GM18511 (cell line): ENCODE results near the gene HLA-DRB1.

Source experiments
- ATAC-seq: cut with Tn5 transposase; IDR thresholded peaks from one replicate; pipeline ENCODE4 v1.9.1; 2021; ENCODE audit warnings: mild to moderate bottlenecking, moderate library complexity; ENCODE audit not compliant: unreplicated experiment

The HLA-DRB1 gene

DNA sequence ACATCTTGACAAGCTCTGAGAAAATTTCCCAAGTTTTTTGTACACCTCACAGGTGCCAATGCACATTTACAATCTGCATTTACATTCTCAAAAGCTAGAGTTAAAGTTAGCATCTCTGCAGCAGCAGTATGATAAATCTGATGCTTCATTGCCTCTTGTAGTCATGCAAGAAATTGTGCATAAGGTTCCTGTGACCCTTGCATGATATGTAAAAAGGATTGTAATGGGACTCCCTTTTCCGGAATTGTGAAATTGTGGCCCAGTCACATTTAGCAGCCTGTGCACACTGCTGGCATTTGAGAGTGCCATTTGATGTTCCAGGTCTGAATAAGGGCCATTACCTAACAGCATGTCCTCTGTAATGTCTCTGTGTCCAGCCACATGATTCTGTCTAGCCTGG, 24.1 kb downstream of the HLA-DRB1 start:
- ATAC-seq: no peak

DNA sequence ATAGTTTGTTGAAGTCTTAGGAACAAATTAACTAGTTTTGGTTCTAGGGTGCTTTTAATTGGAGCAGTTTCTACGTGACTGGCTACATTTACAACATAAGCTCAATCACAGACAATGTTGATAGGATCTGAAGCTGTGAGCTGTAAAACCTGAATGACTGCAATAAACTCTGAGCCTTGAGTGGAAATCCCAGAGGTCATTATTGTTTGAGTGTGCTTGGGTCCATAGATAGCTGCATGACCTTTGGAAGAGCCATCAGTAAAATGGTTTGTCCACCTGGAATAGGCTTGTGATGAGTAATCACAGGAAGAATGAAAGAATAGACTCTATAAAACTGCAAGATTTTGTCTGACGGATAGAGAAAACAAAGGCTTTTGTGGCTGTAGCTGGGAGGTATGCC, 26.7 kb downstream of the HLA-DRB1 start:
- no peak for ATAC-seq

DNA sequence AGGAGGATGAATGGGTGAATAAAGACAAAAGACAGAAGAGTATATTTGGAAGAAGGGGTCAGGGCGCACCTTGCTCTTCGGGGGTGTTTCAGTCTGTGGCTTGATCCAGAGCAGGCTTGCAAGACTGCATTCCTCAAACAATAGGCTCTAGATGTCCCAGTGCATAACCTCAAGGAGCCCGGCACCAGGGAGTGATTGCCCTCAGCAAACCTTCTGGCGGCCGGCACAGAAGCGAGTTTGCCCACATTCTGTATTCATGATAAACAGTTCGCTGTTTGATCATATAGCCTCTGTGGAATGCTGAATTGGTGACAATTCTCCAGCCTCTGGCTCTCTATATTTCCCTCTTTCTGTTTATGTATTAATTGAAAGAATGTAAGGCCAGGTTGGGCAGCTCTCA, 29.9 kb downstream of the HLA-DRB1 start:
- ATAC-seq: no peak

GRCh38 chr6:32558426-32559057, 31.1 kb downstream of the HLA-DRB1 start:
- ATAC-seq: no peak

- no peak for ATAC-seq
These were observed 35.3 kb downstream of the HLA-DRB1 start for GRCh38 chr6:32554116-32554965.

GRCh38 chr6:32553037-32553742, 36.5 kb downstream of the HLA-DRB1 start:
- ATAC-seq: no peak

DNA sequence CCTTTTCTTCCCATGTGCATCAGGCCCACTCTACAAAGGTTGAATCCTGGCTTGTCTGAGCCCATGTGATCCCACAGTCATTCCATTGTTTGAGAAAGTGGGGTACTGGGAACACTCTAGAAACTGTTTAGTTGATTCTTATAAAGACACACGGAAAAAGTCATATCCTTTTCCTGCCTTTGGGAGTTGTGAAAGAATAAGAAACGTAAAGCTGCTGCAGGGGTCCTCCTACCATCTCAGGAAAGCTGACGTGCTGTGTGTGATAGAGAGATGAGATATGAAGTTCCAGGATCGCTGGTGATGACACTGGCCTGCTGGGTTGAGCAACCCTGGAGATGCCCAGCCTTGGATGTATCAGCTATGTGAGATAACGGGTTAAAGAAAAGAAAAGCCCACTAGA, 38.2 kb downstream of the HLA-DRB1 start:
- ATAC-seq: no peak

GRCh38 chr6:32539839-32540238, 49.8 kb downstream of the HLA-DRB1 start:
- ATAC-seq: no peak

DNA sequence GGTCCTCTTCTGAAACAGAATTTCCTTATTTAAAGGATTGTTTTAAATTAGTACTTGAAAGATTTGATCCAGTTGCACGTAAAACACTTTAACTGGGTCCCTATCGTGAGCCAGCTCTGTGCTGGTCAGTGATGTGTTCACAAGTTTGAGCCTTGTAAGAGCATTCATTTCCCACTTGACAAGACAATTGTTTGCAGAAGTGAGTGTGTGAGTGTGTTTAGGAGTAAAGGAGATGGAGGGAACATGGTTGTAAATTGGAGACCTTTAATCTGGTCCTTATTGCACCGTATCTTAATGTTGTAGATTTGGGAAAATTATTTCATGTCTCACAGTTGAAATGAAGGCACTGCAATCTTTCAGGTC, 59.2 kb downstream of the HLA-DRB1 start:
- ATAC-seq: peak; percentile 41

- peak; percentile 75 for ATAC-seq
These were observed 59.8 kb downstream of the HLA-DRB1 start, which contains the start of gene HLA-DRB5 for GRCh38 chr6:32529697-32530430. Gene HLA-DRB5 (minus strand): TSS chr6:32530287. CDS start chr6:32530224, 63 bp downstream.
